C4-2B (cell line): ENCODE data around the gene CTCFL.

Experiments used
- ZFX ChIP-seq: fragments of 450-650 bp; IDR thresholded peaks from 2 replicates; pipeline ENCODE4 v1.6.1; 2017
- TF ChIP-seq, protein P1 (sequence below): fragments of 450-650 bp; conservative IDR thresholded peaks from 2 replicates; pipeline ENCODE4 v1.5.1; 2017; ENCODE audit warnings: mild to moderate bottlenecking

GRCh38 chr20:57485770-57486169 lies 39.2 kb downstream of the CTCFL start:
- TF ChIP-seq, protein P1, sequence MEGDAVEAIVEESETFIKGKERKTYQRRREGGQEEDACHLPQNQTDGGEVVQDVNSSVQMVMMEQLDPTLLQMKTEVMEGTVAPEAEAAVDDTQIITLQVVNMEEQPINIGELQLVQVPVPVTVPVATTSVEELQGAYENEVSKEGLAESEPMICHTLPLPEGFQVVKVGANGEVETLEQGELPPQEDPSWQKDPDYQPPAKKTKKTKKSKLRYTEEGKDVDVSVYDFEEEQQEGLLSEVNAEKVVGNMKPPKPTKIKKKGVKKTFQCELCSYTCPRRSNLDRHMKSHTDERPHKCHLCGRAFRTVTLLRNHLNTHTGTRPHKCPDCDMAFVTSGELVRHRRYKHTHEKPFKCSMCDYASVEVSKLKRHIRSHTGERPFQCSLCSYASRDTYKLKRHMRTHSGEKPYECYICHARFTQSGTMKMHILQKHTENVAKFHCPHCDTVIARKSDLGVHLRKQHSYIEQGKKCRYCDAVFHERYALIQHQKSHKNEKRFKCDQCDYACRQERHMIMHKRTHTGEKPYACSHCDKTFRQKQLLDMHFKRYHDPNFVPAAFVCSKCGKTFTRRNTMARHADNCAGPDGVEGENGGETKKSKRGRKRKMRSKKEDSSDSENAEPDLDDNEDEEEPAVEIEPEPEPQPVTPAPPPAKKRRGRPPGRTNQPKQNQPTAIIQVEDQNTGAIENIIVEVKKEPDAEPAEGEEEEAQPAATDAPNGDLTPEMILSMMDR: no peak
- TF ChIP-seq ZFX: no peak
